SK-N-SH treated with all-trans-retinoic acid at 6 μM for 48 hours (cell line): ENCODE results near the gene SNAPC1.

ENCODE experiments used
- ATAC-seq: fragments of 200-7000 bp; cut with Tn5 transposase; 3 replicates; pipeline ENCODE4 v1.9.1; 2020; ENCODE audit warnings: mild to moderate bottlenecking, moderate library complexity
- ARNTL ChIP-seq: fragments of 450-650 bp; formaldehyde crosslinking; IDR thresholded peaks from 2 replicates; pipeline ENCODE4 v1.5.0; 2020; ENCODE audit warnings: low read depth, mild to moderate bottlenecking, moderate library complexity, borderline replicate concordance
- BACH2 ChIP-seq: fragments of 250-450 bp; sonication (Bioruptor Pico); IDR thresholded peaks from 2 replicates; pipeline ENCODE4 v1.9.0; 2021; ENCODE audit warnings: mild to moderate bottlenecking, borderline replicate concordance
- CREB5 ChIP-seq: fragments of 250-450 bp; sonication (Bioruptor Pico); IDR thresholded peaks from 2 replicates; pipeline ENCODE4 v1.5.1; 2020; ENCODE audit warnings: low read depth, mild to moderate bottlenecking, moderate library complexity
- CSDC2 ChIP-seq: fragments of 250-450 bp; sonication (Bioruptor Pico); IDR thresholded peaks from 2 replicates; pipeline ENCODE4 v1.5.0; 2020; ENCODE audit warnings: mild to moderate bottlenecking, moderate library complexity
- CSRNP3 ChIP-seq: fragments of 250-450 bp; sonication (Bioruptor Pico); IDR thresholded peaks from 2 replicates; pipeline ENCODE4 v1.5.1; 2021; ENCODE audit warnings: mild to moderate bottlenecking, moderate library complexity
- ESRRG ChIP-seq: fragments of 250-450 bp; sonication (Bioruptor Pico); IDR thresholded peaks from 2 replicates; pipeline ENCODE4 v1.6.1; 2021; ENCODE audit warnings: mild to moderate bottlenecking
- GLIS3 ChIP-seq: fragments of 250-450 bp; sonication (Bioruptor Pico); IDR thresholded peaks from 2 replicates; pipeline ENCODE4 v1.5.0; 2020; ENCODE audit warnings: mild to moderate bottlenecking, moderate library complexity
- ISL1 ChIP-seq: fragments of 250-450 bp; sonication (Bioruptor Pico); IDR thresholded peaks from 2 replicates; pipeline ENCODE4 v2.1.2; 2022; ENCODE audit warnings: mild to moderate bottlenecking, moderate library complexity
- OSR1 ChIP-seq: fragments of 250-450 bp; sonication (Bioruptor Pico); IDR thresholded peaks from 2 replicates; pipeline ENCODE4 v1.8.0; 2022; ENCODE audit warnings: moderate library complexity, mild to moderate bottlenecking, inconsistent platforms
- PPARA ChIP-seq: fragments of 250-450 bp; sonication (Bioruptor Pico); IDR thresholded peaks from 2 replicates; pipeline ENCODE4 v1.5.0; 2020; ENCODE audit warnings: mild to moderate bottlenecking, borderline replicate concordance
- RARB ChIP-seq: fragments of 250-450 bp; sonication (Bioruptor Pico); IDR thresholded peaks from 2 replicates; pipeline ENCODE4 v1.8.0; 2021; ENCODE audit warnings: mild to moderate bottlenecking, moderate library complexity
- SNAI2 ChIP-seq: fragments of 250-450 bp; sonication (Bioruptor Pico); IDR thresholded peaks from 2 replicates; pipeline ENCODE4 v1.5.0; 2020; ENCODE audit warnings: mild to moderate bottlenecking, moderate library complexity
- TCF4 ChIP-seq: fragments of 250-450 bp; sonication (Bioruptor Pico); IDR thresholded peaks from 2 replicates; pipeline ENCODE4 v1.8.0; 2021; ENCODE audit warnings: mild to moderate bottlenecking, moderate library complexity, borderline replicate concordance
- TOX ChIP-seq: fragments of 250-450 bp; sonication (Bioruptor Pico); IDR thresholded peaks from 2 replicates; pipeline ENCODE4 v1.8.0; 2021; ENCODE audit warnings: mild to moderate bottlenecking, moderate library complexity, borderline replicate concordance
- ZC3H10 ChIP-seq: fragments of 250-450 bp; sonication (Bioruptor Pico); IDR thresholded peaks from 2 replicates; pipeline ENCODE4 v1.5.1; 2021; ENCODE audit warnings: mild to moderate bottlenecking, moderate library complexity
- ZFP3 ChIP-seq: fragments of 250-450 bp; sonication (Bioruptor Pico); IDR thresholded peaks from 2 replicates; pipeline ENCODE4 v1.5.0; 2020; ENCODE audit warnings: mild to moderate bottlenecking, moderate library complexity
- ZFP30 ChIP-seq: fragments of 450-650 bp; formaldehyde crosslinking; IDR thresholded peaks from 2 replicates; pipeline ENCODE4 v1.5.0; 2022; ENCODE audit warnings: mild to moderate bottlenecking, moderate library complexity
- ZNF565 ChIP-seq: fragments of 450-650 bp; formaldehyde crosslinking; conservative IDR thresholded peaks from 2 replicates; pipeline ENCODE4 v1.5.0; 2020; ENCODE audit warnings: low read depth, mild to moderate bottlenecking, moderate library complexity
- ZNF70 ChIP-seq: fragments of 450-650 bp; formaldehyde crosslinking; IDR thresholded peaks from 2 replicates; pipeline ENCODE4 v1.5.0; 2020; ENCODE audit warnings: mild to moderate bottlenecking, moderate library complexity
- TF ChIP-seq, protein P1 (sequence below): fragments of 250-450 bp; sonication (Bioruptor Pico); IDR thresholded peaks from 2 replicates; pipeline ENCODE4 v1.8.0; 2020; ENCODE audit warnings: mild to moderate bottlenecking, moderate library complexity, borderline replicate concordance
- TF ChIP-seq, protein P2 (sequence below): fragments of 250-450 bp; sonication (Bioruptor Pico); IDR thresholded peaks from 2 replicates; pipeline ENCODE4 v1.5.0; 2020; ENCODE audit warnings: mild to moderate bottlenecking, moderate library complexity

The SNAPC1 gene

GRCh38 chr14:61769893-61770292, 7.7 kb downstream of the SNAPC1 start:
- no peak for TF ChIP-seq ZC3H10 (CRISPR knock-in tag)
- TF ChIP-seq, protein P1, sequence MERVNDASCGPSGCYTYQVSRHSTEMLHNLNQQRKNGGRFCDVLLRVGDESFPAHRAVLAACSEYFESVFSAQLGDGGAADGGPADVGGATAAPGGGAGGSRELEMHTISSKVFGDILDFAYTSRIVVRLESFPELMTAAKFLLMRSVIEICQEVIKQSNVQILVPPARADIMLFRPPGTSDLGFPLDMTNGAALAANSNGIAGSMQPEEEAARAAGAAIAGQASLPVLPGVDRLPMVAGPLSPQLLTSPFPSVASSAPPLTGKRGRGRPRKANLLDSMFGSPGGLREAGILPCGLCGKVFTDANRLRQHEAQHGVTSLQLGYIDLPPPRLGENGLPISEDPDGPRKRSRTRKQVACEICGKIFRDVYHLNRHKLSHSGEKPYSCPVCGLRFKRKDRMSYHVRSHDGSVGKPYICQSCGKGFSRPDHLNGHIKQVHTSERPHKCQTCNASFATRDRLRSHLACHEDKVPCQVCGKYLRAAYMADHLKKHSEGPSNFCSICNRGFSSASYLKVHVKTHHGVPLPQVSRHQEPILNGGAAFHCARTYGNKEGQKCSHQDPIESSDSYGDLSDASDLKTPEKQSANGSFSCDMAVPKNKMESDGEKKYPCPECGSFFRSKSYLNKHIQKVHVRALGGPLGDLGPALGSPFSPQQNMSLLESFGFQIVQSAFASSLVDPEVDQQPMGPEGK: no peak
- no peak for TF ChIP-seq CREB5 (CRISPR knock-in tag)
- no peak for TF ChIP-seq ZNF565 (CRISPR knock-in tag)
- TF ChIP-seq CSDC2 (CRISPR knock-in tag): no peak
- TF ChIP-seq RARB (CRISPR knock-in tag): no peak
- no peak for TF ChIP-seq OSR1 (CRISPR knock-in tag)
- TF ChIP-seq GLIS3 (CRISPR knock-in tag): no peak
- no peak for TF ChIP-seq ARNTL
- no peak for TF ChIP-seq BACH2 (CRISPR knock-in tag)
- TF ChIP-seq CSRNP3: no peak
- no peak for TF ChIP-seq SNAI2 (CRISPR knock-in tag)
- TF ChIP-seq TCF4 (CRISPR knock-in tag): no peak
- ATAC-seq: no peak

GRCh38 chr14:61774861-61775260, 12.6 kb downstream of the SNAPC1 start:
- no peak for ATAC-seq
- TF ChIP-seq ARNTL (no peak), ZC3H10 (CRISPR knock-in tag) (no peak), RARB (CRISPR knock-in tag) (no peak)

- TF ChIP-seq ZNF565 (CRISPR knock-in tag): no peak
- TF ChIP-seq OSR1 (CRISPR knock-in tag): no peak
- TF ChIP-seq GLIS3 (CRISPR knock-in tag): no peak
- TF ChIP-seq, protein P1: no peak
- TF ChIP-seq CREB5 (CRISPR knock-in tag): no peak
- TF ChIP-seq, protein P2, sequence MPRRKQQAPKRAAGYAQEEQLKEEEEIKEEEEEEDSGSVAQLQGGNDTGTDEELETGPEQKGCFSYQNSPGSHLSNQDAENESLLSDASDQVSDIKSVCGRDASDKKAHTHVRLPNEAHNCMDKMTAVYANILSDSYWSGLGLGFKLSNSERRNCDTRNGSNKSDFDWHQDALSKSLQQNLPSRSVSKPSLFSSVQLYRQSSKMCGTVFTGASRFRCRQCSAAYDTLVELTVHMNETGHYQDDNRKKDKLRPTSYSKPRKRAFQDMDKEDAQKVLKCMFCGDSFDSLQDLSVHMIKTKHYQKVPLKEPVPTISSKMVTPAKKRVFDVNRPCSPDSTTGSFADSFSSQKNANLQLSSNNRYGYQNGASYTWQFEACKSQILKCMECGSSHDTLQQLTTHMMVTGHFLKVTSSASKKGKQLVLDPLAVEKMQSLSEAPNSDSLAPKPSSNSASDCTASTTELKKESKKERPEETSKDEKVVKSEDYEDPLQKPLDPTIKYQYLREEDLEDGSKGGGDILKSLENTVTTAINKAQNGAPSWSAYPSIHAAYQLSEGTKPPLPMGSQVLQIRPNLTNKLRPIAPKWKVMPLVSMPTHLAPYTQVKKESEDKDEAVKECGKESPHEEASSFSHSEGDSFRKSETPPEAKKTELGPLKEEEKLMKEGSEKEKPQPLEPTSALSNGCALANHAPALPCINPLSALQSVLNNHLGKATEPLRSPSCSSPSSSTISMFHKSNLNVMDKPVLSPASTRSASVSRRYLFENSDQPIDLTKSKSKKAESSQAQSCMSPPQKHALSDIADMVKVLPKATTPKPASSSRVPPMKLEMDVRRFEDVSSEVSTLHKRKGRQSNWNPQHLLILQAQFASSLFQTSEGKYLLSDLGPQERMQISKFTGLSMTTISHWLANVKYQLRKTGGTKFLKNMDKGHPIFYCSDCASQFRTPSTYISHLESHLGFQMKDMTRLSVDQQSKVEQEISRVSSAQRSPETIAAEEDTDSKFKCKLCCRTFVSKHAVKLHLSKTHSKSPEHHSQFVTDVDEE: no peak
- TF ChIP-seq ZFP3 (CRISPR knock-in tag): no peak
- TF ChIP-seq, all 23 proteins: peak for 0
- no peak for ATAC-seq
Observed at GRCh38 chr14:61780125-61780524, 17.9 kb downstream of the SNAPC1 start.

- ATAC-seq: no peak
- TF ChIP-seq ZFP30 (CRISPR knock-in tag): no peak
- TF ChIP-seq TOX (CRISPR knock-in tag): no peak
- TF ChIP-seq OSR1 (CRISPR knock-in tag): no peak
- TF ChIP-seq, protein P1: no peak
- no peak for TF ChIP-seq ZNF565 (CRISPR knock-in tag)
- TF ChIP-seq PPARA: no peak
- TF ChIP-seq ESRRG: no peak
- TF ChIP-seq ISL1 (CRISPR knock-in tag): no peak
- TF ChIP-seq SNAI2 (CRISPR knock-in tag): no peak
- TF ChIP-seq ZFP3 (CRISPR knock-in tag): no peak
- TF ChIP-seq ZNF70 (CRISPR knock-in tag): no peak
- no peak for TF ChIP-seq CSDC2 (CRISPR knock-in tag)
- TF ChIP-seq RARB (CRISPR knock-in tag): no peak
- TF ChIP-seq ARNTL: no peak
Observed at GRCh38 chr14:61797309-61797708, 35.1 kb downstream of the SNAPC1 start.
